OCI-M2 (cell line): Measurements from ENCODE around the gene GCN1.

Experiments used
- DNase-seq: peaks from one replicate; lab custom pipeline; 2025; ENCODE audit not compliant: unreplicated experiment; lab: John Stamatoyannopoulos, UW

Gene GCN1

DNA sequence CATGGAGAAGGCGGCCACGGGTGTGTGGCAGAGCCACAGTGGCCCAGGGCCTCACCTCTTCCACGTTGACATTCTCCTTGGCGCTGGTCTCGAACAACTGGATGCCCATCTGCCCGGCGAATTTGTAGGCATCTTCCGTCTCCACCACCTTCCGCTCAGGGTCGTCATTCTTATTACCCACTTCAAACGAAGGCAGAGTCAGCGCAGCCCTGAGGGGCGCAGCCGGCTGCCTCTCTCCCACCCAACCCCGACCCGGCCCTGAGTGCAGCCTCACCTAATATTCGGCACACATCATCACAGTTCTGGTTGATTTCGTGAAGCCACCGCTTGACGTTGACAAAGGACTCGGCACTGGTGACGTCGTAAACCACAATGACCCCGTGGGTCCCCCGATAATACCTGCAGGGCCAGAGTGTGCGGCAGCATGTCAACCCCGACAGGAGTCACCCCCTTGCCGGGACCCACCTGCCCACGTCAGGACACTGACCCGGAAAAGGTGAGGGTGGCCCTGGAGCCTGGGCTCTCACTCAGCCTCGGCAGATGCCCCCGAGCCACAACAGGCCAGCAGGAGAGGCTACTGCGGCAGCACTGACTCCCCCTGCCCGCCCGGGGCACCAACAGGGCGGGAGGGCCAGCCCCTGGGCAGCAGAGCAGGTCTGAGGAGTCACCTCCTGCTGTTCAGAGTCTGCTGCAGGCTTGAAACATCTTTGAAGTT, 95.6 kb downstream of the GCN1 start:
- DNase-seq: no peak

DNA sequence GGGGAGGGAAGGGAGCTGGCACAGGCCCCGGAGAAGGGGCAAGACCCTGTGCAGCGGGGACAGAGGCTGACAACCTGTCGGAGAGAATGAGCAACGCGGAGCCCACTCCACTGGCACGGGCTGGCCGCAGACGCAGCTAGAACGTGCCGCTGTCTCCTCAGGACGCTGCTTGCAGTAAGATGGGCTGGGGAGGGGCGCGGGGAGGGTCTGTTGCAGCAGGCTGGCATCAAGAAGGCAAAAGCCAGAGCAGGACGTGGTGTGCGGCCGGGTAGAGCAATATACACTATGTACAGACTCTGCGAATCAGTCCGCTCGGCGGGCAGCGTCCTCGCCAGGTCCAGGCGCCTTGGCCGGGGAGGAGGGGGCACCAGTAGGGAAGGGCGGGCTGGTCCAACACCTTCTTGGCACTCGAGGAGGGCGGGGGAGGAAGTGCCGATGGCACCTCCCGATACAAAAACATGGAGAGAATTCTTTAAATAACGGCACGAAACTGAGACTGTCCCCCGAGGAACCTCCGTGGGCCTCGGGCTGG, 97.8 kb downstream of the GCN1 start:
- DNase-seq: no peak

DNA sequence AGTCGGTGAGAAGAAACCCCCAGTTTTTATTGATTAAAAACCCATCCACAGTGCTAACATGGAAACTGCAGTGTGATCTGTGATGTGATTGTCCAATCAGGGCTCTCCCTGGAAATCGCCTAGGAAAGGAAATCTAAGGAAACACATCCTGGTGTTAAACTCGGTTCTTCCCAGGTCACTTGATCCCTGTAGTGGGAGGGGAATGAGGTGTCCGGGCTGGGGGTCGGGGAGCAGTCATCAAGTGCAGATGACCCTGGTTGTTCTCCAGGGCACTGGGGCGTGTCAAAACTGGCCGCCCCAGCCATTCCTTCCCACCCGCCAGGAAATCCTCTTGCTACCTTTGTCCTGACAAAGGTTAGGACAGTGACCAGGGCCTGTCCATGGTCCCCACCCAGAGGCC, 98.8 kb downstream of the GCN1 start:
- DNase-seq: no peak

DNA sequence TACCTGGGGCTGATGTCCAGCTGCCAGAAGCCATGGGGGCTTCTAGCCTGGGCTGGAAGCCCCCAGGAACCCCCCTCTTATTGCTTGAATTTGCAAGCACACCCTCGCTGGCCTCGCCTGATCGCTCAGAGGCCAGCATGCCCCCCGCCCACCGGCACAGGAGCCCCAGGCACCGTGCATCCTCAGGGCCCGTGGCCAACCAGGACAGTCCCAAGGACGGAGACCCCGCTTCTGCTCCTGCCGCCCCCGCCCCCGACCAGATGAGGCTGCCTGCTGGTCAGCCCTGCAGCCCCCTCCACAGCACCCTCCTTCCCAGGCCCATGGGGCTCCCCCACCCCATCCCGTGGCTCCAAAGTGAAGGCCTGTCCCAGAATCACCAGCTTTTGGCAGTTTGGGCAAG, 99.2 kb downstream of the GCN1 start:
- no peak for DNase-seq

DNA sequence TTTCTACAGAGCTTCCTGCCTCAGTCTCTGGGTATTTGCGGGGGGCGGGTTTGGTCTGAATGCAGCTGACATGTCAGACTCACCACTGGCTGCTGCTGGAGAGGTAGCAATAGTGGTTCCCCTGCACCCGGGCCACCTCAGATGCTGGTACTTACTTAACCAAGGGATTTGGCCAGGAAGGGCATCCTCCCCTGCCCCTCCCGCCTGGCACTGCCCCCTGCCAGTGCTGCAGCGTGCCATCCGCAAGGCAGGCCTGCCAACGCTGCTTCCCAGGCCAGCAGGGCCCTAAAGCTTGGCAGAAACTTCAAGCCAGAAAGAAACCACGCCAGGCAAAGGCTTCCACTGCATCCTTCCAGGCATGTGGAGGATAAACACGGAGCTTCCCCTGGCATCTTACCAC, 100.0 kb downstream of the GCN1 start:
- no peak for DNase-seq

DNA sequence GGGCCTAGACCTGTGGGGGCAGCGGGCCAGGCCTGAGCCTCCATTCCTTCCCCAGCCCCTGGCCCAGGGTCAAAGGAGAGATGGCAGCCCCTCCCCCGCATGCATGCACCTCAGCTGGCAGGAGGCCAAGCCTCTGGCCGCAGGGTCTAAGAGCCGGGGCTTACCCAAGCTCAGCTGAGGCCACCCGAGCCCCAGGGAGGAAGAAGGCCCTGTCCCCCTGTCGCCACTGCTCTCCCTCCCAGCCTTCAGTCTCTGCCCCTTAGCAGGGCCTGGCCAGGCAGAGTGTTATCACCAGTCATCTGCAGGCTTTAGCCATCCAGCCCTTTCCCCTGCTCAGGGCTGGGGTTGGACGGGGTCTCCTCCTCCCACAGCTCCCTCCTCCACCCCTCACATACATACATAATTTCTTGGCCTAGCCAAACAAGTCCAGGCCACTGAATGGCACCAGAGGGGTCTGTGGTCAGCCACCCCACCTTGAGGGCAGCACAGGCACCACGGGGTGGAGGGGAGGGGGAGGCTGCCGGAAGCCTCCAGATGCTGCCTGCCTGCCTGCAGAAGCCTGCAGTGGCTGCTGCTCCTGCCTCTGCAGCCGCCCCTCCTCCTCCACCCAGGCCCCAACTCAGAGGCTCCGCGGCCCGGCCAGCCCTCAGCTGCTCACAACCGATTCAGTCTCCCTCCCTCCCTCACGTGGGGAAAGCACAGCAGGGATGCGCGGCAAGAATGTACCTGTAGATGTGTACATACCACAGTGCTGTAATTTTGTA, 100.7 kb downstream of the GCN1 start:
- DNase-seq: no peak

DNA sequence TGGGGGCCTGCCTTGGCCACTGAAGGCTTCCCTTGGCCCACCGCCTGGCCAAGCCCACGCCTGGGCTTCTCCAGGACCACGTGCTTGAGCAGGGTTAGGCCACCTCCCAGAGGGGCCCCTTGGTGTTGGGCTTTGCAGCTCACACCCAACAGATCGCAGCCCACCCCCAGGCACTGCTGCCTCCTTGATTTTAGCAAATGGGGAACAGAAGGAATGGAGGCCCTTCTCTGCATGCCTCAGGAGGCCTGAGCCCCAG, 101.3 kb downstream of the GCN1 start:
- no peak for DNase-seq

DNA sequence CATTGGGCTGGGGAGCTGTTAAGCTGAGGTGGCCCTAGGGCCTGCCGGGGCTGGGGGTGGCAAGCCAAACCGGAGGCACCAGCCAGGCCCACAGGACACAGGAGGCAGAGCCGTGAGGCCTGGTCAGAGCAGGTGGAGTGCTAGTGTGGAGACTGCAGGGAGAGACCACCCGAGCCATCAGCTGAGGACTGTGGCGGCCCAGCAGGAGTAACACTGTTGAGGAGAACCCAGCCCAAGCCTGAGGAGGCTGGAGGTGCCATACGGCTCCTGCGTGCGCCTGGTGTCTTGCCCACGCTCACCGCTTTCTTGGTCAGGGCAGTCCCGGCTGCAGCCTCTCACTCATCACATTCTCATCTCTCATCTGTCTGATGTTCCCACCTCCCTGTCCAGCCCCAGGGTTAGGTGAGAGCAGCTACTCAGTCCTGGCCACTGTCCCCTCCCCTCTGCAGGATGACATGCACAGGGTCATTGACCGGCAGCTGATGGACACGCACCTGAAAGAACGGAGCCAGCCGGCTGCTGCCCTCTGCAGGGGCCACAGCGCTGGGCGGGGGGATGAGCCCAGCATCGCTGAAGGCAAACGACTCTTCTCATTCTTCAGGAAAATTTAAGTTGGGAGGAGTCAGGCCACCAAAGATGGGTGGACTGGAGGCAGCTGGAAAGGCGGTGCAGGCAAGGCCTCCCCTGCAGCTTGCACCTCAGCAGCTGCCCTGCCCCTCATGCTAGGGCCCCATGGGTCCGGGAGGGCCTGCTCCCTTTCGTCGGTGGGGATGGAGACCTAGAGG, 101.8 kb downstream of the GCN1 start:
- DNase-seq: no peak

DNA sequence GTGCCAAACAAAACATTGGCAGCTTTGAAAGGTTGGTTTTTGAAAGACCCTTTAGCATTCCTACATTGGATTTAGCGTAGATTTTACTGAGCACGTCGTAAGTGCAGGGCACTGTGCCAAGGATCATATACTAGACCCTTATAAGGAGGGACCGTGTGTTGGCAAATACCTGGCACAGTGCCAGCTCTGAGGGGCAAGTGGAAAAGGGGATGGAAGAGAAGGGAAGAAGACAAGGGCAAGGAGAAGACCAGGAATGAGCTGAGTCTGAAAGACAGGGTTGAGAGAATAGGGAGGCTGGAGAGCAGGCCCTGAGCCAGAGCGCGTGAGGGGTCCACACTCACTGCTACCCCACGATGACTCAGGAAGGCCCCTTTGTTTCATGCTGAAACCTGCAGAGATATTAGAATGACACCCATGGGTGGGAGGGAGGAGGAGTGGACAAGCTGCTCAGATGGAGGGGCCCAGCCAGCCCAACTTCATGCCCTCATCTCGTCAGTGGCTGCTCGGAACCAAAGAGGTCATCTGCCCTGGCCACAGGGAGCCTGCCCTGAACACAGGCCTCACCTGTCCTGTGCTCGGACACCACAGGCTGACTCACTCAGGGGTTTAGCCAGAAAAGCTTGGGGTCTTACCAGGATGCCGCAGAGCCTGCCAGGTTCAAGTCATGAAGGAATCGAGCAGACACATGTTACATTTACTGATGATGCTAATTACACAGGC, 103.0 kb downstream of the GCN1 start:
- DNase-seq: no peak

DNA sequence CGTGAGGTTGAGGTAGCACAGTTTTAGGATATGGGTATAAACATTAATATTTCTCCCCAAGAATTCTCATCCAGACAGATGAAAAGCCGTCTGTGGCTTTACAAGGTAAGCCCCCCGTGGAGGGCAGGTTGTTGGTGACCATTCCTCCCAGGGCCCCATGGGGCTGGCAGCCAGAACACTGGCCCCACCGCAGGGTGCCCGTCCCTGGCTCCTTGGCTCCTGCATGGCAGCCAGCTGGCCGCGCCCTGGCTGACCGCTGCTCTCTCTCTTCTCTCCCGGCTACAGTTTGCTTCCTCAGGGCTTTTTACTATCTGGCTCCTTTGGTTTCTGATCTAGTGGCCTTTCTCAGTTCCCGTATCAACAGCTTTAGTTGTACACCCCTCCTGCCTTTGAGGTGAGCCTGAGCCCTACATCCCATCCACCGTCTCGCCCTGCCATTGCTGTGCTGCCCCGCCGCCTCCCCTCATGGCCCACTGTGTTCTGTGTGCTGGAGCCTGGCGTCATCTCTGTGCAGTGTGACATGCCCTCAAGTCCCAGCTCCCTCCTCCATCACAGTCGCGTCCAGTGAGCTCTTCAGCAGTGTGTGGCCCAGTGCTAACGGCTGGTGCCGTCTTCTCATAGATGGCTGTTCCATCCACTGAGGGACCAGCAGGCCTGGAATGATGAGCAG, 103.8 kb downstream of the GCN1 start:
- no peak for DNase-seq

DNA sequence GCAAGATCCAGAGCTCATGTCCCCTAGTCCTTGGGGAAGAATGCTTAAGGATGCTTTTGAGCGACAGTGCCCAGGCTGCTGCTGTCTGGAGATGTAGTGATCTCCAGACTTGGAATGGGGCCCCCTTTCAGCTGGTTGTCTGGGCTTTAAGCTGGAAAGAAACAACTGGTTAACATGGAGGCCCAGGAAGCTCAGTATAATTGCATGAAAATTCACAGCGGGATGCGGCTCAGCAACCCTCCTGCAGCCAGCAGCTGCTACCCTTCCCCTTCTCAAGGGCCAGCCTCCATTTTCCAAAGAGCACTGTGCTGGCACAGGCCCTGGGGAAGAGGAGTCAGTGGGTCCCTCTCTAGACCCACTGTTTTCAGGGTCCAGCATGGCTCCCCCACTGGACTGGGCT, 104.3 kb downstream of the GCN1 start:
- DNase-seq: no peak

DNA sequence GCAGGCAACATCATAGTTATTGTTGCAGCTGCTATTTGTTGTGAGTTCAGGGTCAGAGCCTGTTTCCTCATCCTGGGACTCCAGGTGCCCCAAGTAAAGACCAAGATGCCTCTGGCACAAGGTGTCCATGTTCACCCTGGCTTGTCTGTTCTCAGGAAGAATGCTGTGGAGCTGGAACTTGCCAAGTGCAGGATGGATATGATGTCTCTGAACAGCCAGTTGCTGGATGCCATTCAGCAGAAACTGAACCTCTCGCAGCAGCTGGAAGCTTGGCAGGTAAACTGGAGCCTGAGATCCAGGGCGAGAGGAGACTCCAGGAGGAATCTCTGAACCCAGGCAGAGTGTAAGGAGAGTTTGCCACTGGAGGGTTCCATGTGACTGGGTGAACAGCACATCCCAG, 104.7 kb downstream of the GCN1 start:
- DNase-seq: no peak

DNA sequence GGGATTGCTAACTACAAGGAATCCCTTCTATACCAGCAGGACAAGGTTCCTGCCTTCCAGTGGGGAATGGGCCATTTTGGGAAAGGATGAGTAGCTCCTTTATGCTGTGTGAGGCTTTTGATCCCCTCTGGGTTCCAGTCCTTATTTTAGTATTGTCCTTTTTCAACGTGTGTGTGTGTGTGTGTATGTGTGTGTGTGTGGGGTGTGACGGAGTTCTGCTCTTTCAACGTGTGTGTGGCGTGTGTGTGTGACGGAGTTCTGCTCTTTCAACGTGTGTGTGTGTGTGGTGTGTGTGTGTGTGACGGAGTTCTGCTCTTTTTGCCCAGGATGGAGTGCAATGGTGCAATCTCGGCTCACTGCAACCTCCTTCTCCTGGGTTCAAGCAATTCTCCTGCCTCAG, 105.4 kb downstream of the GCN1 start:
- DNase-seq: no peak

DNA sequence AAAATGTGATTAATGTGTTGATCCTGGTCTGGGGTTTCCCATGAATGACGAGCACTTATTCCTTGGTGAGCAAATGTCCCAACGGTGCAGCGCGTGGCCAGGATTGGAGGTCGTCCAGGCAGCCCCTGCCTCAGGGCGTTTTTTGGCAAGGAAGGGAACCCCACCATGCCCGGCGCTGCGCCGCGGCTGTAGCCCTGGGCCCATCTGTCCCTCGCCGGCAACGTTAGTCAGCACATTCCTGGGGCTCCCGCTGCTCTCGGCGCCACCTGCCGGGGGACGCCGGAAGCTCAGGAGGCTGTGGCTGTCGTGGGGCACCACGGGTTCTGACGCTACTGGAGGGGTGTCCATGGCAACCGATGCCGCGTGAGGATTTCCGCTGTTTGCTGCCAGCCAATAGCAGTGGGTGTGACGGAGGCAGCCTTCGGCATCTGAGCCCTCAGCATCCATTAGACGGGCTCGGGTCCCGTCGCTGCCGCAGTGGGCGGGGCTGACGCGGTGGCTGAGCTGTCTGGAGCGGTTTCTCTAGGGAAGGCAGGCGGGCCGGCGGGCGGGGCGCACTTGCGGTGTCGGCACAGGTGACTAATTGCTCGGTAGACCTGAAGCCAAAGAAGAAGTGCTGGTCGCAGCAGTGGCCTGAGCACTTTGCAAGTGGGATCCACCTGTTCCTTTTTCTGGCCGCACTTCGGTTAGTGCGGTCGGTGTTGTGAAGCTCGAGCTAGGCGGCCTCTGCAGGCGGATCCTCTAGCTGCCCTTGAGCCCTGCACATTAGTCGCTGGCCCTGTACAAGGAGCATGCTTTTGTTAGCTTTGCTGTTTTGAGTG, 107.5 kb downstream of the GCN1 start:
- peak; percentile 83 for DNase-seq

DNA sequence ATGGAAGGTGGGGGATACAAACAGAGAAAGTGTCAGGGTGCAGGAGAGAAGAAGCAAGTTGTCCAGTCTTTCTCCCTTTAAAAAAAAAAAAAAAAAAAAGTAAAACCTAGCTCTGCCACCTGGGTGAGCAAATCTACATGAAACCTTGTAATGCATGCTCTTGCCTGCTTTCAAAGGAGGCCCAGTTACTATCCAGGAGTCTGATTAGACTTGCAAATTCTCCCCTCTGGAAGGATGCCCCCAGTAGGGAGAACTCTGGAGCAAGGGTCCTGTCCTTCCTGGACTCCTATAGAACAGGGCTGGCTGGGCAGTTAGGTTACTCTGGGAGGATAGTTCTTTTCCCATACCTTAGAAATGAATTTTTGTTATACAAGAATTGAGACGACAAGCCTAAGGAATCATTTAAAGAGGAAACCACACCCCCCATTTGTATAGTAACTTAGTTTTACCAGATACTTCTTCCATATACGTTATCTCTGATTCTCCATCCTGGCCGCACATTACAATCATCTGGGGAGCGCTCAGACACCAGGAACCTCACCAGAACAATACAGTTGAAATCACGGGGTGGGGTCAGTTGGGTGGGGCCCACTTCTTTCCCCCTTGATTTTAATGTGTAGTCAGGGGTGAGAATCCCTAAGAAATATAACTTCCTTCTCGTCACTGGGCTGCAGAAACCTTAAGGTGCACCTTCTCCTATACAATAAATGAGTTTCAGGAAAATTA, 108.4 kb downstream of the GCN1 start:
- DNase-seq: no peak

DNA sequence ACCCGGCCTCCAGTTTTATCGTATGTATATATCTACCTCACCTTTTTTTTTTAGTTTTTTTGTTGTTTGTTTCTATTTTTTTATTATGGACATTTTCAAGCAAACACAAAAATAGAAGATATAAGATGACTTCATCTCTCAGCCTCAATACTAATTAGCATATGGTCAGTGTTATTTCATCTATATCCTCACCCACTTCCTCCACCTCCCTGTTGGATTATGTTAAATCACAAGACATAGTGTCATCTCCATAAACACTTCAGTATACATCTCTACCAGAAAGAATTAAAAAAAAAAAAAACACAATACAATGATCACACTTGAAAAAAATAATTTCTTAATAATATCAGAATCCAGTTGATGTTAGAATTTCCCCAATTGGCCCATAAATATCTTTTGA, 112.9 kb downstream of the GCN1 start:
- no peak for DNase-seq

DNA sequence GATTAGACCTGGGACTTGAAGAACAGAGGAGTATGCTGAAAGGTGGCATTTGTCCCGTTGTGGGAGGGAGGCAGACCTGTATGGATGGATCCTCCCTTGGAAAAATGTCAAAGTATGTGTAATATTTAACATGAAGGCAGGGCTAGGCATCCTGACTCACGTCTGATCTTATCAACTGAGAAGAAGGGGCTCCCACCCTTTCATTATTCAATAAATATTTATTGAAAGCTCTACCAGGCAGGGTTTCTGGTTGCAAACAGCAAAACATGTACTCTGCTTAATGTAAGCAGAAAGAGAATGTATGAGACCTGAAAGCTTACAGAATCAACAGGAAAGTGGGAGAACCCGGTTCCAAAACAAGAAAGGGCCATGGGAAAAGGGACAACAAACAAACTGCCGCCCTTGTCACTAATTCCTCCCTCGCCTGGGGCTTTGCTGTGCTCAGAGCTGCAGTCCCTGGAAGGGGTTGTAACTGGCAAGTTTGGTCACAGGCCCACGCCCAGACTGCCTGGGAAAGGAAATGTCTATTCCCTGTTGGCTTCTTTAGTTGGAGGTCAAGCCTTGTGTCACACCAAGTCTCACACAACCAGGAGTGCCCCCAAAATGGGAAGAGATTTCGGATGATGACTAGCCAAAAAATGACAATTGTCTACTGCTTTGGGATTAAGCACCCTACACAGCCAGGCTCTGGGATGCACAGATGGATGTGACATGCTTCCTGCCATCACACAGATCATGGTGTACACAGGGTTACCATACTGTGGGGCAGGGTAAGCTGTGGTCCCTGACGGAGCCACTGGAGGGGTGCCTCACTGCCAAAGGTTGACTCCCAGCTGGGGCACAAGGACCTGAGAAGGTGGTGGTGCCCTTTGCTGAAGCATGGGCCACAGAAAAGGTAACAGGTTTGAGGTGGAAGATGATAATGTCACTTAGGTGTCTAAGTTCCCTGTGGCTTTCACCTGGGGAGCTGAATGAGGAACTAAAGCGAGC, 114.8 kb downstream of the GCN1 start:
- no peak for DNase-seq

DNA sequence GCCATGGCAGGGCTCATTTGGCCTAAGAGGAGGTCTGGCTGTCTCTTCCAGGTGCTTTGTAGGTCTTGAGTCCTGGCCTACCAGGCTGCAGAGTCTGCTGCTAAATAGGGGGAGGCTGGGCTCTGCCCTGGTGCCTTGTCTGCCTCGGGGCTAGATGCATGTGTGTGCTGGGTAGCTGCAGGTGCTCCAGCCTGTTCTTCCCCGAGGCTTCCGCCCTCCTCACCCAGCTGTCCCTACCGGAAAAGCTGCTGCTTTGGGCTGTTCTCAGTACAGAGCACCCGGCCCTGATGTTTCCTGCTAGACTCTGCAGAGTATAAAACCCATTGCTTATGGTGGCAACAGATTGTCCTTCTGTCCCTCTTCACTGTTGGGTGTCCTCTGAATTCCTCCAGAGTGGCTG, 115.6 kb downstream of the GCN1 start:
- no peak for DNase-seq
